Fibroblast of gingiva (primary cell): ENCODE results near the gene MYH3.
"Not testable (repeated sequence)": the region's sequence is repeated elsewhere in the genome, so short reads cannot be mapped to it uniquely, and the experiment has no call there.

ENCODE experiments used
- DNase-seq: peaks from one replicate; pipeline ENCODE4 v3.0.0-alpha.2; 2011; ENCODE audit warnings: low read depth

The MYH3 gene

GRCh38 chr17:10657148-10657547 is at the start of gene MYH3:
Gene MYH3, minus strand, starts transcription at chr17:10657309. Its CDS starts 2,245 bp downstream, at chr17:10655064.
- no peak for DNase-seq

GRCh38 chr17:10705727-10706126 is 48.6 kb upstream of the MYH3 start:
- DNase-seq: no peak

- DNase-seq: peak; percentile 12
Measured at GRCh38 chr17:10702574-10702973, 45.5 kb upstream of the MYH3 start.

DNA sequence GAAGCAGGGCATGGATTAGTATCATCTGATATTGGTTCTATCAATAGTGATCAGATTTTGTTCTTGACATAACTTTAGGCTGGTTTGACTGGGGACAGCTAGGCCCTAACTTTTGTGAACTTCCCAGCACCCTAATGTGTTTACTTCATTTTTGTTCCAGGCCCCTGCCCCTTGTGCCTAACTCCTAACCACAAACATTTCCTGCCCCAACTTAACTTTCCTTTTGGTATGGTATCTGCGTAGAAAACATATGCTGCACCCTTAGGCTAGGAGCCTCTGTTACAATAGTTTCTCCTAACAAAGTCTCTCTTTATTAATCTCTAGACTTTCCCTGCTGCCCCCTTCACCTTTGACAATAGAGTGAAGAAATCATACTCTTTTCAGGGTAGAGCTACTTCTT is 42.7 kb upstream of the MYH3 start:
- peak; percentile 1 for DNase-seq

- DNase-seq: peak; percentile 28
Measured at GRCh38 chr17:10698096-10698818, 41.1 kb upstream of the MYH3 start.

DNA sequence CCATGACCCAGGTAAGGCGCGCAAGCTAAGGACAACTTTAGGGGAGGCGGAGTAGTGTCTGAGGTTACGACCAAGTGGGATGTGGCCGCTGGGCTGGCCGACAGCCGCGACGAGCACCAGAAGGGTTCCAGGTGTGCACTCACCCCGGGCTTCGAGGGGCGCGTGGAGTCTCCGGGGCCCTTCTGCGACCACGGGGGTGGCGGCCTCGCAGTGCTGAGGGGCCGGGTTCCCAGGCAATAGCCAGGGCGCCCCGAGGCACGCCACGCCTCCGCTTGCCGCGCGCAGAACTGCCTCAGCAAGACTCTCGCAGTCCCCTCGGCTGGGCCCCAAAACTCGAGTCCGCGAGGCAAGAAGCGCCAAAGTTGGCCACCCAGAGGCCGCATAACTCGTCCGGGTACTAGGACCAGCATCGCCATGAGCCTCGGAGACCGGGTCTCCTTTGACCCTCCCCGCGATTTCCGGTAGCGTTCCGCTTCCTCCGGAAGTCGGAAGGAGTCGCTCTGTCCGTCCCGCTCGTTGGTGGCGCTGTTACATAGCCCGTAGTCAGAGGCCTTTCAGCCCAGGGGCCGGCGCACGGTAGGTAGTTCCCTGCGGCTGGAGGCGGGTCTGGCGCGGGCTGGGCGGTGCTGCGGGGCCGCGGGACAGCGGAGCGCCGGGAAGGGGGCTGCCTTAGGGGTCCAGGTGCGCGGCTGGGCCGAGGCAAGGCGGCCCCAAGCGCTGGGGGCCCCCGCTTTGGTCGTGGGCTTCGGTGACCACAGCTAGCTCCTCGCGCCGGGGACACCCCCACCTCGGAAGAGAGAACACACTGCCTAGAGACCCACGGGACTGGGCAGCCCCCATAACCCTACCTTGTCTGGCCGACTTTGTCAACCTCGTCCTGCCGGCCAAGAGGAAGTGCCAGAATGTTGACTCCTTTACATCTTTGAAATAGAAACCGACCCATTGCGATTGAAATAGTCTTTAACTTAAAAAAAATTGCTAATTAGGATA is 40.3 kb upstream of the MYH3 start, which contains the start of the genes ADPRM and SCO1:
ADPRM (plus strand) TSS at position 503 of the 990 bp plus-strand sequence. CDS start 7,333 bp downstream, outside the sequence.
SCO1 (minus strand) TSS at position 442 of the 990 bp plus-strand sequence; CDS start at position 416, 26 bp downstream.
- DNase-seq: peak; percentile 92

DNA sequence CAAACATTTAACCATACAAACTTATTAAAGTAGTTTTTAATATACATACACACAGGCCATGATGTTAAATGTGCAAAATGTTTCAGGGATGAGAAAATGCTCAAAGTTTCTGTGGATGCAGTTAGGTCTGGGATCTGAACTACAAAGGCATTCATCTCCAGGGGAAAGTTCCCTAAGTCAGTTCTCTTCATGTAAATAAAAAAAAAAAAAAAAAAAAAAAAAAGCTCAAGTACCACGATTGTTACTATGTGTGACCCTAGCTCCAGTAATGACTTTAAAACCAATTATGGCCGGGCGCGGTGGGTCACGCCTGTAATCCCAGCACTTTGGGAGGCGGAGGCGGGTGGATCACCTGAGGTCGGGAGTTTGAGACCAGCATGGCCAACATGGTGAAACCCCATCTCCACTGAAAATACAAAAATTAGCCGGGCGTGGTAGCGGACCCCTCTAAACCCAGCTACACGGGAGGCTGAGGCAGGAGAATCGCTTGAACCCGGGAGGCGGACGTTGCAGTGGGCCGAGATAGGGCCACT is 38.8 kb upstream of the MYH3 start:
- not testable (repeated sequence) for DNase-seq

DNA sequence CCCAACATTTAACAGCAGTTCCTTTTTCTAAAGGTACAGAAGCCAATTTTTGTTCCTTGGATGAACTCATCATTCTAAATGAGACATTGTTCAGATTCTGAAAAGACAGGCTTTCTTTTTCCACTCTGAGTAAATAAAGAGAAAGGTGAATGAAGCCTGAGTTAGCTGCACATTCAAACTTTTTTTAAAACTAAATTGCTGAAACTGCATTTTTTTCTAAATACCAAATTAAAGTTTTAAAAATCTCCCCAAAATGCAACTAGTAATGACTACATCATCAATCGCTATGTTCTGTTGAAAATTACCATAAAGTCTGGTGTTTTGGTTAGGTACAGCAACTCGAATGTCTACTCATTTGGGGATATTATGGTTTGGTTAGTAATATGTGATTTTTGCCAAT is 30.4 kb upstream of the MYH3 start:
- no peak for DNase-seq

GRCh38 chr17:10683853-10684252 is 26.7 kb upstream of the MYH3 start:
- DNase-seq: peak; percentile 48

GRCh38 chr17:10681866-10682446 is 24.8 kb upstream of the MYH3 start:
- DNase-seq: no peak

- no peak for DNase-seq
Measured at GRCh38 chr17:10674704-10675103, 17.6 kb upstream of the MYH3 start.

DNA sequence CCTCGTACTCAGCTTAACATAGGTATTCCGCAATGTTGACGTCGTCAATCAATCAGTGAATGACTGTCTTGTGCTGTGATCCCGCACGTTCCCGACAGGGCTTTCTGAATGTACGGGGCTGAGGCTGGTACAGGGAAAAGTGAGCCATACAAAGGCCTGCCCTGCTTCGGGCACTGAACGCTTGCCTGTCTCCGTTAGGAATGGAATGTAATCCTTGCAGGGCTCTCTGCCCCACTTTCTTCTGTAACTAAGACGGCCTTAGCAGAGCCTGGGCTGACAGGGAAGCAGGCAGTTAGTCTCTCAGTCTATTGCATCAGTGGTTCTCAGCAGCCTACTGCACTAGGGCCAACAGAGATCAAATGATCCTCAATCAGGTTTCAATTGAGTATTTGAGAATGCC is 16.2 kb upstream of the MYH3 start:
- DNase-seq: no peak

DNA sequence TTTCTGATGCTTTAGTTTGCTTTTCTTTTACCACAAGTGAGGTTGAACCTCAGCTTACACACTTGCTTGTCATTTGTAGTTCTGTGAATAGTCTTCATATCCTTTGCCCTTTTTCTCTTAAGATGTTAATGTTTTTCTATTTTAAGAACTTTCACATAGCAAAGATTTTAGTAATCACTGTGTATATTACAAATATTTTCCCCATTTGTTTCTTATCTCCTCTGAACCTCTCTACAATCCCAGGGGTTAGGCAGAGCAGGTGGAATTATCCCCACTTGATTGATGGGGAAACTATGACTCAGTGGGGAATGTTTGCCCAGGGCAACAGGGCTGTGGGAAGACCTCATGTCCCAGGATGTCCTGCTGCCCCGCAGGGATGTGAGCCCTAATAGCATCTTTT is 11.7 kb upstream of the MYH3 start:
- peak; percentile 30 for DNase-seq

DNA sequence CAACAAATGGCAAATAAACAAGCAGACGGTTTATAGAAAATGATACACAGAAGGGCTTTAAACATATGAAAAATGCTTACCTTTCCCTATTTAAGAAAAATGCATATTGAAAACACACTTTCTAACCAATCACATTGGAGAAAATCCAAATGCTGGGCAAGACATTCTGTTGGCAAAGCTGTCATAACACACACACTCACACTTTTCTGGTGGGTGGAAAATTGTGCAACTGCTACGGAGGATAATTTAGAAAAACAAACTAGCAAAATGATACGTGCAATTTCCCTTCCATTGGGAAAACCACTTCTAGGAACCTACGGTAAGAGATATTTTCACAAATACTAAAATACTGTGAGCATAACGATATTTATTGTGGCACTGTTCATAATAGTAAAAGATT is 9.8 kb upstream of the MYH3 start:
- DNase-seq: peak; percentile 77

DNA sequence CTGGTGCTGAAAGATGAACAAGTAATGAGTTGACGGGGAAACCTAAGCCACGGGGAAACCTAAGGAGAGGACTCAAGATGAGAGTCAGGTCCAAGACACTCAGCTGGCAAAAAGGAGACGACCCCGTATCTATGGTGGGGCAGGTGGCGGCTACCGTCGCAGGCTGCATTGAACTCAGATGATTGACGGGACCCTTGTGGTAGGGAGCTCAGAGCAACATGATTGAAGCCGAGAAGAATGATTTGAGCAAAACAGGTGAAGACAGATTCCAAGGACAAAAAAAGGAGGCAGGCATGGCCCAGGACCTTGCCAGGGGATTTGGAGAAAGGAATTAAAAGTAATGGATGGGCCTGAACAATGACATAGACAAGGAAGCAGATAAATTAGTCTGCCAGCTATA is 7.5 kb upstream of the MYH3 start:
- DNase-seq: no peak

GRCh38 chr17:10663231-10663630 is 6.1 kb upstream of the MYH3 start:
- no peak for DNase-seq

DNA sequence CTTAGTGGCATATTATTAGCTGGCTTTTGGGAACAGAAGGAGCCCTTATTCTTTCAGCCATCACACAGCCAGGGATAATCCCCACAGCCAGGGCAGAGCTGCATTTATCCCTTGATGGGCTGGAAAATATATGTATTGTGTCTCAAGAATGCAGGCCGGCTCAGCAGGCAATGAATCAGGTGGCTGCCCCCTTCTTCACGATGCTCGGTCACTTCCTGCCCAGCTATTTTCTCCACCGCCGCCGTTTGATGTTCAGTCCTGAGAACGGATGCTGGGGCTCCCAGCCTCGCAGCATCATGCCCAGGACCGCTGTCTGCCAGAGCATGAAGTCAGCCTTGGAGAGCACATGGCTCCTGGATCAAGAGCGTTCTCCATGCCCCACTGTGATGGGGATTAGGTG is 4.3 kb upstream of the MYH3 start:
- no peak for DNase-seq

DNA sequence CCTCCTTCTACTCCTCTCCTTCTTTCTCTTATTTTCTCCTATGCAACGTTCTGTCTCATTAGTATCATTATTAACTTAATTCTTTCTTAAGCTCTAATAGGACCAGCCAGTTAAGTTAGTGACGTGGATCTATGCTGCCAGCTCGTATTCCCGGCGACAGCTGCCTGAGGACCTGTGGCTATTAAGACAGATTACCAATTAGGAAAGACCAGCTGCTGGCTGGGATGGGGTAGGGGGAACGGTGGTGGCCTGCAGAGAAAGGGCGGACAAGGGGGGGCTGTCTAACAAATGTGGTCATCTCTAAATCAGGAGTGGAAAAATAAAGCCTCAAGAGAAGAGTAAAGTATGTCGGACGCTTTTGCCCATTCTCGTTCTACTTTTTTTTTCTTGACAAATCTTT is 770 bp upstream of the MYH3 start:
- no peak for DNase-seq

DNA sequence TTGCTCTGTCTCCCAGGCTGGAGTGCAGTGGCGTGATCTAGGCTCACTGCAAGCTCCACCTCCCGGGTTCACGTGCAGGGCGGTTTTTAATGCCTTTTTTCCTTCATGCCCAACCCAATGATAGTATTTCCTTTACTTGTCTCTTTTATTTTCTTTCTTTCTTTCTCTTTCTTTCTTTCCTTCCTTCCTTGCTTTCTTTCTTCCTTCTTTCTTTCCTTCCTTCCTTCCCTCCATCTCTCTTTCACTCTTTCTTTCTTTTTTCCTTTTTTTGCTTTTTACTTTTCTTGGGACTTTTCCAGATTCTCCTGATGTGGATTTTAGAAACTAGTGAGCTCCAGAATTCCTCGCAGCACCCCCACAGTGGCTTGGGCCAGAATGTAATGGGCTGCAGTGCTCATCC is 3.1 kb downstream of the MYH3 start:
- no peak for DNase-seq

GRCh38 chr17:10652984-10653659 is 4.0 kb downstream of the MYH3 start:
- no peak for DNase-seq

- no peak for DNase-seq
Measured at GRCh38 chr17:10651927-10652326, 5.2 kb downstream of the MYH3 start.

DNA sequence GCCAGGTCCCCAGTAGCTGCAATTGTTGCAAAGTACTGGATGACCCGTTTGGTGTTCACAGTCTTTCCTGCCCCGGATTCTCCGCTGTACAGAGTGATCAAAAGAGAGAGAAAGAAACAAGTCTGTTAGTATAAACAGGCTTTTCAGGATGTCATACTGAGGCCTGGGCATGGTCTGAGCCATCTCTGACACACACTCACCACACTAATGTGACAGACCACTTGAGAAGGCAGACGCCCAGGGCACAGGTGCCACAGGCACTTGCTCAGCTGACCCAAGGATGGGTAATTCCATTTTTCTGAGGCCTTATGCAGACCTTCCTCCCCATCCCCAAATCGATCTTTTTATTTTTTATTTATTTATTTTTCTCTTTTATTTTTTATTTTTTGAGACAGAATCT is 7.5 kb downstream of the MYH3 start:
- no peak for DNase-seq
